ENCODE data around the gene TMEM11.

- TF ChIP-seq CTCF (optimal IDR thresholded peaks at IDR 0.05 in 1 of 3, IDR thresholded peaks at IDR 0.05 in 1 of 3, conservative IDR thresholded peaks at IDR 0.05 in 1 of 3; ENCODE audit: extremely low read depth in 1 of 3, insufficient read depth in 2 of 3, low read length in 3 of 3) = no peak
- no peak for TF ChIP-seq EZH2 (IDR thresholded peaks at IDR 0.05; ENCODE audit: low read length)
These were observed 47.3 kb downstream of the TMEM11 start for GRCh38 chr17:21166595-21167210.

All from keratinocyte (primary cell).